ENCODE results near the gene CLEC2A.
"Not testable (repeated sequence)": the region's sequence is repeated elsewhere in the genome, so short reads cannot be mapped to it uniquely, and the experiment has no call there.

CLEC2A gene

DNA sequence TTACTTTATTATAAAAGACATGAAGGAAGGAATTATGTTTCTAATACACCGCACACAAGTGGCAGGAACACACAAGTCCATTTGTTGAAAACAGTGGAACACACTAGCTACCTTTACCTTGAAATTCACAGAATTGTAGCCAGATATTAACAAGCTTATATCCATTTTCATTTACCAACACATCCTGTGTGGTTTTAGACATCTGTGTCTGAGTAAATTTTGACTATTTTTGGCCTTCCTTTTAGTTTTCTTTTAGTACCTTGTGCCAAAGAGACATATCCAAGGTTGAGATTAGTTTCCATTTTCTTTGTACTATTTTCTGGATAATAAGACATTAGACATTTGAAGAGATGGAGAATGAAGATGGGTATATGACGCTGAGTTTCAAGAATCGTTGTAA, 50.9 kb downstream of the CLEC2A start, which contains the start of gene KLRF2:
TSS of gene KLRF2 (plus strand) at position 244 of the 400 bp plus-strand sequence. CDS start at position 351, 107 bp downstream.
- no peak for DNase-seq (ENCODE audit: low spot score)

DNA sequence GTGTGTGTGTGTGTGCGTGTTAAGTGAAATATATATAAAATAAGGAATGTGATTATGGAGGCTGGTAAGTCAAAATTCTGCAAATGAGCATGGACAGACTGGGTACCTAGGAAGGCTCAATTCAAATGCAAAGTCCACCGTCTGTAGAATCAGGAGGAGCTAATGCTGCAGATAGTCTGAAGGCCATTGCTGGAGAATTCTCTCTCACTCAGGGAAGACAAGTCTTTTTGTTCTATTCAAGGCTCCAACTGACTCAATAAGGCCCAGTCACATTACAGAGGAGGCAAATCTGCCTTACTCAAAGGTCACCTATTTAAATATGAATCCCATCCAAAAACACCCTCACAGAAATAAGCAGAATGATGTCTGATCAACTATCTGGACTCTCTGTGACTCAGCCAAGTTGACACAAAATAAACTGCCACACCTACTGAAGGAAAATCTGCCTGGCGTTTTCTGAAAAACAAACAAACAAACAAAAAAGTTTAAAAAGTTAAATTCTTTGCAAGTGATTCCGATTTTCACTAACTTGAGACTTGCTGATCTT, 51.6 kb downstream of the CLEC2A start:
- no peak for DNase-seq (ENCODE audit: low spot score)

DNA sequence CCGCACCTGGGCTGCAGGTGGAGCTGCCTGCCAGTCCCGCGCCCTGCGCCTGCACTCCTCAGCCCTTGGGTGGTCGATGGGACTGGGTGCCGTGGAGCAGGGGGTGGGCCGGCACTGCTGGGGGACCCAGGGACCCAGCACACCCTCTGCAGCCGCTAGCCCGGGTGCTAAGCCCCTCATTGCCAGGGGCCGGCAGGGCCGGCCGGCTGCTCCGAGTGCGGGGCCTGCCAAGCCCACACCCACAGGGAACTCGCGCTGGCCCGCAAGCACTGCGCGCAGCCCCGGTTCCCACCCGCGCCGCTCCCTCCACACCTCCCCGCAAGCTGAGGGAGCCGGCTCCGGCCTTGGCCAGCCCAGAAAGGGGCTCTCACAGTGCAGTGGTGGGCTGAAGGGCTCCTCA, 56.0 kb downstream of the CLEC2A start:
- DNase-seq (ENCODE audit: low spot score), result not testable (repeated sequence)

DNA sequence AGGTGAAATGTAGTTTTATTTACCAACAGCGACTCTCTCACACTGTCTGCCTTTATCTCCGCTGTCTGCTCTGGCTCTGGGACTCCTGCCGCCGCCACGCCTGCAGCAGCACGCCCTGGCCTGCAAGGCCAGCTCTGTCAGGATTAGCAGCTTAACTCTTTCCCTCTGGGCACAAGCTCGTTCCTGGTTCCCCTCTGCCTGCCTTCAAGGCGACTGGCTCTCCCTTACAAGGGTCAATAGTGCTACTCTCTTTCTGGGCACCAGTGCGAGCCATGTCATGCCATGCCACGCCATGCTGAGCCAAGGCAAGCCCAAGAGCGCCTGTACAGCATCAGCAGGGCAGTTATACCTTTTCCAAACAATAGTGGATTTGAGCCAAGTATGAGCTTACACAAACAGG, 59.4 kb downstream of the CLEC2A start:
- DNase-seq (ENCODE audit: low spot score), result no peak

DNA sequence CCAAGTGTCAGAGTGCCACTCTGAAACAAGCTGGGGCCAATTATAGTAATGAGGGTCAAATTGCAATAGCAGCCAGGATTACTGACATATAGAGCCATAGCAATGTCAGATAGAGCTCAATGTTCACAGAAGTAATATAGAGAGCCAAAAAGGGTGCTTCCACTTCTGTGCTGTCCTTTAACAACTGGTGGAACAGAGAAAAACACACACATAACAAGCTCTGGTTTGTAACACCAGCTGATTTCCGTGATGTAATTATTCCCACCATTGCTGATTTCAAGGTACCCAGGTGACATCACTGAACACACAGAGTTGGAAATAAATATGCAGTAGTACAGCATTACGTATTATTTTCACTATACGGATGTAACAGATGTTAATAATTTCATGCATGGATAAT, 60.0 kb downstream of the CLEC2A start:
- no peak for DNase-seq (ENCODE audit: low spot score)

DNA sequence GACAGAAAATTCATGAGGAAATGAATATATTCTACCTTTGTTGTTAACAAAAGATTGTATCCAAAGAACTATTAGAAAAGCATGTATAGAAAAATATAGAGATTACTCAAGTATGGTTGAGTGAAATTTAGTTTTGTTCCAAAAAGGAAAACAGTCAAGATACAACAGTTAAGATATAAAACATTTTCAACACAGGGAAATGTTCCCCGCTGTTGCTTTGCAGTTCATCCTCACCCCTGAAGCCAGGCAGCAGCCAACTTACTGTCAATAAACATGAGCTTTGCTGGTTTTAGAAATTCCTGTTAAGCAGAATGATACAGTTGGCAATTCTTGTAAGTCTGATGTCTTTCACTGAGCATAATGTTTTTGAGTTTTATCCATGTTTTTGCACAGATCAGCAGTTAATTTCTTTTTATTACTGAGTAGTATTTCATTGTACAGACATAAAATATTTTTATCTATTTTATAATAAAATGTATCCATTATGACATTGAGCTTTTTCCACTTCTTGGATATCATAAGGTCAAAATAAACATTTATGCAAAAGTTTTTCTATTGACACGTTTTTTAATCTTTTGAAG, 61.8 kb downstream of the CLEC2A start:
- DNase-seq (ENCODE audit: low spot score), result no peak

DNA sequence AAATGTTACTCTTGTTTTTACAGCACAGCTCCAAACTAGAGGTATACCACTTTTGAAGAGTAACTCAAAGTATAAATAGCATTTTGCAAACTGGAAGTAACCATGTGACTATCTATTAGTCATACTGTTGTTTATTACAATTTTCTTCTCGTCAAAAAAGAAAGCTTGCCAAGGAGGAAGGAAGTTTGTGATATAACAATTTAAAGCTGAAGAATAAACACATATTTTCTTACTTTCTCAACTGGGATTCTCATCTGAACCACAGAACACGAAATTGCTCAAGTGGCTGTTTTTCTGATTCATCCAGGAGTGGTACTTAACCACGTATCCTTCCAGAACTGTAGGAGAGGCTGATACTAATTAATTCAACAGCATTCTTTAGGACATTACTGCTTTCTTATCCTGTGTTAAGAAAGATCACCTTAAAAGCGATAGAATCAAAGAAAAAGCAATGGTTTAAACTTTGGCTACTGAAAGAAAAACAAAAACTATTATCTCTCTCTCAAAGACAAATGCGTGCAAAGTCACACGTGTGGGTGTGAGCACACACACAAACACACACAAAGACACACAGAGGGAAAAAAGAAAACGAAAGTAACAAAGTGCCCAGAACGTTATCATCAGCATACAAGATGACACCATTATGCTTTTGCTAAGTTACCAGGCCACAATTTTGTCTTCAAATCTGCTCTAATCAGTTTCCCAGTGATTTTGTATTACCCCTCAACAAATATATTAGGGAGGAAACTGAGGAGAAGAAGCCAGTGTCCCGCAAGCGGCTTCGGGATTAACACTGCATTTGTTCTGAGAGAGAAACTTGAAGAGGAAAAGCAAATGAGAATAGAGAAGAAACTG, 62.6 kb downstream of the CLEC2A start, which contains the start of gene CLEC2B:
TSS of gene CLEC2B (minus strand) at position 48 of the 855 bp plus-strand sequence.
- peak; percentile 52 for DNase-seq (ENCODE audit: low spot score)

DNA sequence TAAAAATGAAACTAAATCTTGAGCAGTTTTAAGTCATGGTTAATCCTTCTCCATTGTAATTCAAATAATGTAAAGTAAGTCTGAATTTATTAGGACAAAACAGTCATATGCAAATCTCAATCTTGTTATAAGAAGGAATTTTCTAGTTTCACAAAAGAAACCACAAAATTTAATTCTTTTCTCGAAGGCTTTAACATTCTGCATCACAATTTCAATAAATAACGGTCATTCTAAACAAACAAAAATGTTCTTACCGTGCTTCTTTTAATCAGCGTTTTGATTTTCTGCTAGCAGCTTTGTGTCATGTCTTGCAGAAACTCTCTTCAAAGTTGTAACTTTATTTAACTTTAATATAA, 63.2 kb downstream of the CLEC2A start:
- DNase-seq (ENCODE audit: low spot score), result no peak

DNA sequence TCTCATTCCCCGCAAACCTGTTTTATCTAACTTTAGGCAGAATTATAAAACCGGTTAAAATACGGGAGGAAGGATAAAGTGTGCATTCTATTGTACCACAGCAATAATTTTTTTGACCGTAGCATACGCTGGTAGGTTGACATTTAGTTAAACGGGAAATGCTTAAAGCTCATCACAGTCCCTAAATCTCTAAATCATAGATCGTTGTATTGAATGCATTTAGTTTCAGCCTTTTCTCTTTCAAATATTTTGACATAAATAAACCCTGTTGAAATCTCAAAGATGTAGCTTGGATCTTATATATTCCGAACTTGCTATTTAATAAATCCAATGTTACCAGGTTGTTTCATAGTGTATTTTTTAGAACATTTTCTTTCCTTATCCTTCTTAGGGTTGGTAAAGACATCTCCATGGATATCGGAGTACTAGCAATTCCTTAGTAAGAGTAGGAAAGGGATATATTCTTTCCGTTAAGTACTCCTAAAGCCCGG, 63.8 kb downstream of the CLEC2A start:
- no peak for DNase-seq (ENCODE audit: low spot score)

DNA sequence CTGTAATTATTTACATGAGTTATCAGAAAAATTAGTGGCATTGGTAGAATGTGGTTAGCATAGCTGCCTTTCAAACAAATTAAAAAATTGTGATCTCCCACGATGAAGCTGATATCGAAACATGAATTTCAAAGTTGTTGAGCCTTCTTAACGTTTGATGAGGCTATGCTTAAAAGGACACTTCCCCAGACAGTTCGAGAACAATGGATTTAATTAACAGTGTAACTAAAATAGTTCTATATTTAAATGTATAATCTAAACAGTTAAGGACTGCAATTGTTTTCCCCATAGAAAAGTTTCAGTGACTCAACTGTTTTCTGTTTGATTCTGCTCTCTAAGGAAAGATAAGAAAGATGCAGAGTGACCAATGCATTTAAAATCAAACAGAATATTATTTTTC, 64.6 kb downstream of the CLEC2A start:
- DNase-seq (ENCODE audit: low spot score), result no peak

DNA sequence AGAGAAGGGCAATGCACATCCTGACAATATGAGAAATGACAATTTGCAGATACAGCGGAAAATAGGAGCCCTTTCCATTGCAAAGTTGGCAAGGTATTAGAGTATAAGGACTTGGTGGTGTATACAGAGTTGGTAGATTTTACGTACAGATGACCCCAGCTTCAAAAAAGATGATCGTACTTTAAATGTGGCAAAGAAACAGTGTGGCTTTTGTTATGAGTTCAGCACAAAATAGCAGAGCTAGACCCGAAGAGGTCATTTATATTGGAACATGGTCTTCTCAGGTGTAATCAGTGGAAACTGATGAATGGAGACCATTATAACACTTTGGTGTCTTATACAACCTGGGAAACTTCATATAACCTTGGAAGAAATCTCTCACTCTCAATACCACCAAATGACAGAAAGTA, 65.3 kb downstream of the CLEC2A start:
- DNase-seq (ENCODE audit: low spot score), result no peak

DNA sequence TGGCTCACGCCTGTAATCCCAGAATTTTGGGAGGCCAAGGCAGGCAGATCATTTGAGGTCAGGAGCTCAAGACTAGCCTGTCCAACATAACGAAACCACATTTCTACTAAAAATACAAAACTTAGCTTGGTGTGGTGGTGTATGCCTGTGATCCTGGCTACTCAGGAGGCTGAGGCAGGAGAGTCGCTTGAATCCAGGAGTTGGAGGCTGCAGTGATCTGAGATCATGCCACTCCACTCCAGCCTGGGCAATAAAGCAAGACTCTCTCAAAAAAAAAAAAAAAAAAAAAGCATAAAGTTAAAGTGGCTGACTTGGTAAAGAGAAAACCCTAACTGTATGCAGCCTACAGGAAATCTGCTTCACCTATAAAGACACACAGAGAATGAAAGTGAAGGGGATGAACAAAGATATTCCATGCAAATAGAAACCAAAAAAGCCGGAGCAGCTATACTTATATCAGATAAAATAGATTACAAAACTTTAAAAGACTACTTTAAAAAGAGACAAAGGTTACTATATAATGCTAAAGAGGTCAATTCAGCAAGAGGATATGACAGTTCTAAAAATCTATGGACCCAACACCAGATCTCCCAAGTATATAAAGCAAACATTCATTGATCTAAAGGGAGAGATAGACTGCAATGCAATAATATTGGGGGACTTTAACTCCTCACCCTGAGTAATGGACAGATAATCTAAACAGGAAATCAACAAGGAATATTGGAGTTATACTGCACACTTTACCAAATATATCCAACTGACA, 67.1 kb downstream of the CLEC2A start:
- no peak for DNase-seq (ENCODE audit: low spot score)

Measured in GM03348 (cell line).